ENCODE measurements around the gene COX17.
"Not testable (repeated sequence)": the region's sequence is repeated elsewhere in the genome, so short reads cannot be mapped to it uniquely, and the experiment has no call there.

Gene COX17, protein sequence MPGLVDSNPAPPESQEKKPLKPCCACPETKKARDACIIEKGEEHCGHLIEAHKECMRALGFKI

GRCh38 chr3:119676771-119677640 lies at the start of gene COX17:
Gene COX17 (minus strand): TSS chr3:119677406. CDS start chr3:119677310, 96 bp downstream.
- peak; percentile 92 to 93 for DNase-seq (ENCODE audit: low read depth in 2 of 2)

DNA sequence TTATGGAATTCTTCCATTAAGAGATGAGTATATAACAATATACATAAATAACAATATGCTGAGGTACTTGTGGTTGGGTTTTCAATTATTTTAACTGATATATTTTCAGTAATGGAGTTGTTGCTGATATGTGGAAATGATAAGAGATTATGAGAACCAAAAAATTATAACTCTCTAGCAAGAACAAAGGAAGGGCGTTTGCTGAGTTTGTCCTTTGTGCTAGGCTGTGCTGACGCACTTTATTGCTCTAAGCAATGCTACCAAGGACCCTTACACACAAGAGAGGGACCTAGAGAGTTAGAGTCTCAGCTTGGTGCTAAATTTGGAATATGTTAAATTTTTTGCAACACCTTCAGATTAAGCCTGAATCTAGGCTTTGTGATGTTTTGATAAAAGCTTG lies 49.7 kb upstream of the COX17 start:
- DNase-seq (ENCODE audit: low read depth in 2 of 2): no peak

GRCh38 chr3:119723022-119723421 lies 45.8 kb upstream of the COX17 start:
- no peak for DNase-seq (ENCODE audit: low read depth in 2 of 2)

DNA sequence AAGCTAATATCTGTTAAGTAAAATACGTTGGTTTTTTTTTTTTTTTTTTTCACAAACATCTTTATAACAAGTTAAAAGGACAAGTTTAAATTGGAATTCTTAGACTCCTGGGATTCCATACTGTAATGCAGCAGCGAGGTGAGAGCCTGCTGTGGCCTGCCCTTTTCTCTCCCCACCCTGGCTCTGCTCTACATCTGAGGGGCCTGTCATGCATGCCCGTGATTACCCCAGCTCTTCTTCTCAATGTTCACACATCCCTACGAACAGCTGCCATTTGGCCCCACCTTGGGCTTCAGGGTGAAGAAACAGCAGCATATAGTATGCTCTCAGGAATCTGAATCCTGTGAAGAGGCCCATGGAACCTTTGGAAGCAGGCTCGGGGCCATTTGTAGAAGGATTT lies 40.3 kb upstream of the COX17 start:
- no peak for DNase-seq (ENCODE audit: low read depth in 2 of 2)

- no peak for DNase-seq (ENCODE audit: low read depth in 2 of 2)
These were observed 39.8 kb upstream of the COX17 start for GRCh38 chr3:119716998-119717397.

DNA sequence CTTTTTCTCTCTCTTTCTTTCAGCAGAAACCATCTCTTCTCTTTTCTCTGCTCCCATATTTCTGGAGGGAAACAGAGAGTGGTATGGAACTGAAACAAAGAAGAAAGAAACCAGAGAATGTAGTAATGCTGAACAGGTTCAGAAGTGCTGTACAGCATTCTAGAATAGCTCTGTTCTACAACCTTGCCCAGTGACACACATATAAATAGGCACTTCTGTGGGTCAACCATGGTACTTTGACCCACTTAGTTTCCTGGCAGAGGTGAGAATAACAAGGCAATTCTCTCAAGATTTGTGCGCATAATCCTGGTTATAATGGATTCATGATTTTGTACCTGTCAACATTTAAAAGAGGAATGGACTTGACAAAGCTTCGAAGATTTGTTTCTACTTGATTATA lies 37.9 kb upstream of the COX17 start:
- no peak for DNase-seq (ENCODE audit: low read depth in 2 of 2)

DNA sequence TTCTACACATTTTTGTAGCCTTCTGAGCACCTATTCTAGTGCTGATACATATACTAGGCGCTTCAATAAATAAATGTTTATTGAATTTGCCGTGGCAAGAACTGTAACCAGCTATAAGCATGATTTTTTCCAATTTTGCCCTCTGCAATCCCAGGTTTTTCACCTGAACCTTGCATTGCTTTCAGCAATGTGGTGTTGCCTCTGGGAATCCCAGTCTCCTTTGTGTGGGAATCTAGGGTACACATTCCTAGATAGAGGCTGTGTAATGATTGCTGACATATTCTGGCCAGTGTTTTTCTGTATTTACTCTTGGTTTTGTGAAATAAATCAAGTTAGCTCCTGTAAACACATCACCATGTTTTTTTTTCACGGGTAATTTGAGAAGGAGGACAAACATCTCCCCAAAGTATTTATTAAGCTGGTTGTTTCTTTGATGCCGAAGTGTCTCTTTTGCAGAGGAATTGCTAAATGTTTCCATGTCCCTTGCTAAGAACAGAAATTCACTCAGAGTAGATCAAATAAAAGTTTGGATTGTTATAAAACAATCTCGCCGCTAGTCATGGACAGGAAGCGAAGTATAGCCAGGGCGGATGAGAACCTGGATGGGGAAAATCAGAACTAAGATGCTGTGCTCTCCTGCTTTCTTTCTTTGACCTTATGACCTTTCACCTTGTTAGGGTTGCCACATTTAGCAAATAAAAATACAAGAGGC lies 26.8 kb upstream of the COX17 start:
- no peak for DNase-seq (ENCODE audit: low read depth in 2 of 2)

DNA sequence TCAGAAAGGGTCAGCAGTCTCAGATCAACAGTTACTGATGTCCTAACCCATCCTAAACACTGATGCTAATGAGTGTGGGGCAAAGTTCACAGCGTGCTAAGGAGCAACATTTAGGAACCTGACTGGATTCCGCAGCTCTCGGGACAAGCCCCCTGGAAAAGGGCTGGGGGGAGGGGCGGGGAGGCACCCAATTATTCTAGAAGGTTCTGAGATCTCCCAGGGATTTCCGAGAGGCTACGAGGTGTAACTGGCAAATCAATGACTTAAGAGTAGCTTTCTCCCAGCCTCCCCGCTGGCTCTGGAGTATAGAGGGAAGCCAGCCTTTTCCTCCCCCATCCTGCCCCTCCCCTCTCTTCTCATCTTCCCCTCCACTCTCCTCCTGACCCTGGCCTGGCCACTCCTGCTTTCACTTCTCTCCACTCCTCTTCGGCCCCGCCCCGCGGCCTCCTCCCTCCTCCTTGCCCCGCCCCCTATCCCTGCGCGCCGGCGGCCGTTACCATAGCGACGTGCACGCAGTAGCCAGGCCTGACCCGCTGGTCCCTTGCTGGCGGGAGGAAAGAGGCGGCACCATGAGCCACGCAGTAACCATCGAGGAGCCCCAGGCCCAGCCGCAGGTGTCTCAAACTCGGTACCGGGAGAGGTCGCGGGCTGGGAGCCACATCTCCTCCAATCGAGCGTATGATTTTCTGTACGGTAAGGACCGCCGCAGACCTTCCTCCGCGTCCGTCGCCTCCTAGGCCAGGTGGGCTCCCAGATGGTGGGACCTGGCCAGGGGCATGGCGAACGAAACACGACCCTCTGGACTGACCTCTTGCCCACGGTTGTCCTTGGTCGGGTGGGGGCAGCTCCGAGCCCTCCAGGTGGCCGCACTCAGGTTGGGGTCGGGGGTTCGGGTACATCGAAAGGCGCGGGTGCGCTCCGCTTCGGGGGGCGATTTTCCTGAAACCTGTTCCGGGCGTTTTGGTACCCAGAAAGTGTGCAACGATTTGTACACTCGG lies 25.6 kb upstream of the COX17 start, which contains the start of gene CFAP91:
Gene CFAP91, plus strand, starts transcription at position 493 of the 998 bp plus-strand sequence. Its CDS starts 77 bp downstream, at position 570.
- DNase-seq (ENCODE audit: low read depth in 2 of 2): peak; percentile 70 to 81

GRCh38 chr3:119700920-119701734 lies 23.9 kb upstream of the COX17 start:
- DNase-seq (ENCODE audit: low read depth in 2 of 2): no peak

- peak in 1 of 2 donors; percentile 19 for DNase-seq (ENCODE audit: low read depth in 2 of 2)
These were observed 23.2 kb upstream of the COX17 start for GRCh38 chr3:119700269-119700919.

GRCh38 chr3:119697394-119697793 lies 20.2 kb upstream of the COX17 start:
- no peak for DNase-seq (ENCODE audit: low read depth in 2 of 2)

- no peak for DNase-seq (ENCODE audit: low read depth in 2 of 2)
These were observed 18.3 kb upstream of the COX17 start for GRCh38 chr3:119695480-119695879.

DNA sequence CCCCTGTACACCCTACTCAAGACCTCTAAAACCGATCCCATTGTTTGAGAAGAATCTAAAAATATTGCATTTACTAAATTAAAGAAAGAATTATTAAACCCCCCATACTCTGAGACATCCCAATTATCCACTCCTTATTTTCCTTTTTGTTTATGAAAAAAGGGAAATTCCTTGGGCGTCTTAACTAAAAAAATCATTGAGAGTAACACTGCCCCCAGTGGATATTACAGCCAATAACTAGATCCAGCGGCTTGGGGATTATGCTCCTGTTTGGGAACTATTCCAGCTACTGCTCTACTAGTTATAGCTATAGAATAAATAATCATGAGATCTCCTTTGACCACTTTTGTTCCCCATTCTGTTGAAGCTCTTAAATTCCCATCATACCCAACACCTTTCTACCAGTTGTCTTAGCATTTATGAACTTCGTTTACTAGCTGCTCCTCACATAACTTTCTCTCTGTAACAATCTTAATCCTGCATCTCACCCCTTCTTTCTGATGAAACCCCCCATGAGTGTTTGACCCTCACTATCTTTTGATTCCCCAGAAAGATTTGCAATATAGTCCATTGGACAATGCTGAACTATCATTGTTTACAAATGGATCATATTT lies 12.9 kb upstream of the COX17 start:
- no peak for DNase-seq (ENCODE audit: low read depth in 2 of 2)

- no peak for DNase-seq (ENCODE audit: low read depth in 2 of 2)
These were observed 6.2 kb upstream of the COX17 start for GRCh38 chr3:119683421-119683820.

DNA sequence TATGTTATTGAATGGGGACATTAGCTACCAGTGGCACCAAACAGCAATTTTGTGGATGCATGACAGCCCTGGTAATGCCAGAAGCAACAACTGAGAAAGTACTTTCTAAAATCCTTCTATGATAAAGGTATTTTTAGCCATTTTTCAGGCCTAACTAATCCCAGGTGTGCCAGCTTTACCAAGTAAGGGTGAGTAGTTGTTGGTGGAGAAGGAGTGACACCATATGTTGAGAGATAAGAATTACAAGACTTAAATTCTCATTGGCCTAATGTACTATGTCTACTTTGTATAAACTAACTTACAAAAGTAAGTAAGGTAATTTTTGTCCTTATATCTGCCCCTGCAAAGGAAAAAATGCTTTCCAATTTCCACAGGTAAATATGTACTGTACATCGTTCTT lies 4.1 kb upstream of the COX17 start:
- DNase-seq (ENCODE audit: low read depth in 2 of 2): no peak

DNA sequence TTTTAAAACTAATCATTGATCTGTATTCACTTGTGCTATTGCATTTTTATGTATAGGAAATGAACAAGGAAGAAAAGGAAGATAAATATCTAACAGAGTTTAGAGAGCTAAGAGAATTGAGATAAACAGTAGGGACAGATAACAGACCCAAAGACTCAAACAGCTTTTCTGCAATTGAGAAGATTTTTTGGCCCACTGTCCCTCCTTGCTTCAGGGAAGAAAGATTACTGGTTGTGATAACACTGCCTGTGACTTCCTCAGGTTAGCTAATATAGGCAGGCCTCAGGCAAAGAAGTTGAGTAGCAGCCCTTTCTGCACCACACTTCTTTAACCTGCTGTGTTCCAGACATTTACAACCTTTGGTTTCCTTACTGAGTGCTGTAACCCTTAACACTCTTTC lies 2.7 kb upstream of the COX17 start:
- DNase-seq (ENCODE audit: low read depth in 2 of 2): no peak

- not testable (repeated sequence) for DNase-seq (ENCODE audit: low read depth in 2 of 2)
These were observed 1.0 kb upstream of the COX17 start for GRCh38 chr3:119678209-119678608.

- DNase-seq (ENCODE audit: low read depth in 2 of 2): no peak
These were observed 382 bp upstream of the COX17 start for GRCh38 chr3:119677641-119677934.

DNA sequence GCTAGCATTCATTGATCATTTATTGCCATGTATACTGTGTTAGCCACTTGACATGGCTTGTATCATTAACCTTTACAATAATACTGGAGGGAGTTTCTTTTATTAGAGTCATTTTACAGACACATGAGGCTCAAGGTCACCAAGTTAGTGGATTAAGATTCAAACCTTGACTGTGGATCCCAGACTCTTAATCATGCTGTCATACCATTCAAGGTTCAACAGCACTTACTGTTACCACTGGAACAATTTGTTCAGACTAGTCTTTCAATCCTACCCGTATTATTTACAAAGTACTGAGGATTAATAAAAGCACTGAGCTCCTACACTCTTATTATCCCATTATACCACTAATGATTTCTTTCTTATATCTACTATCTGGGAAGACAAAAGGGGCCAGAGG lies 1.2 kb downstream of the COX17 start:
- no peak for DNase-seq (ENCODE audit: low read depth in 2 of 2)

Measured in stimulated activated CD4-positive, alpha-beta T cell treated with anti-CD3 and anti-CD28 coated beads, Interleukin-15, amount 100 ng/mL, for 48 hours (primary cell).